ENCODE measurements around the gene COLQ.
"Not testable (repeated sequence)": the region's sequence is repeated elsewhere in the genome, so short reads cannot be mapped to it uniquely, and the experiment has no call there.

The COLQ gene

DNA sequence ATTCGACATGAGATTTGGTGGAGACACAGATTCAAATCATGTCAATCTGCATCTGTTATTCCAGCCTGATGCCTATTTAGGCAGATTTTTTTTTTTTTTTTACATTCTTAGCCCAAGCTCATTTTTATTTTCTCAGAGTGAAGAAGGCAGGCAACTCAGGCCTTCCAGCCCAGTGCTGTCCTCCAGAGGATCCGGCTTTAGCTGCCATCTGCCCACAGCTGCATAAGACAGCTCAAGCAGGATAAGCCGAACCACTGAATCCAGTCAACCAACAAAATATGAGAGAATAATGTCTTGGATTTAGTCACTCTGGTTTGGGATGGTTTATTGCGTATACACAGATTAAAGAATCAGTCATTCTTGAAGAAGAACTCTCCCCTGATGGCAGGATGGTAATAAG, 19.9 kb upstream of the COLQ start:
- Histone ChIP-seq H3K9me3 (ENCODE audit: control insufficient read depth, low read length) (no peaks in the 10 kb centered on the region), H3K36me3 (ENCODE audit: control insufficient read depth, insufficient read depth, low read length) (no peaks in the 10 kb centered on the region), H3K27ac (ENCODE audit: insufficient read depth, low read length, poor library complexity, severe bottlenecking) (no peak overlapping the region), H3K4me1 (ENCODE audit: control insufficient read depth, insufficient read depth, low read length, poor library complexity, severe bottlenecking) (peaks cover 29% of the 10 kb centered on the region), H3K4me3 (ENCODE audit: insufficient read depth, low read depth, low read length, poor library complexity, severe bottlenecking) (no peak overlapping the region), H3K27me3 (replicated peaks; ENCODE audit: control insufficient read depth, insufficient read depth, low read length, poor library complexity, severe bottlenecking) (no peaks in the 10 kb centered on the region)
- DNase-seq: no peak

DNA sequence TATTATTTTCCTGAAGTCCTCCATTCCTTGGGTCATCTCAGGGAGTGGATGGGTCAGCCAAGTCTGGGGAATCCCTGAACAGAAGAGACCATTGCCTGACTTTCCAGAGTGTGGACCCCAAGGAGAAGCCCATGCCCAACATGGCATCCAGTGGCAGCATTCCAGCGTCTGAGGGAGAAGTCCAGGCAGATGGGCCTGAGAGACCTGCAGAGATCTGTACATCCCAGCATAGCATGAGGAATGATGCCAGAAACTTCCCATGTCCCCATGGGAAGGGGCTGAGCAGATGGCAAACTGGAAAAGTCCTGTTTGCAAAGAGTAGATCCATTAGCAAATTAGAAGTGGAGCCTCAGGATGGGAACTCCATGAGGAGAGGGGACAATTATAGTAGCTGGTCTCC, 17.6 kb upstream of the COLQ start:
- H3K9me3 ChIP-seq (ENCODE audit: control insufficient read depth, low read length): no peaks in the 10 kb centered on the region
- peaks cover 39% of the 10 kb centered on the region for H3K4me1 ChIP-seq (ENCODE audit: control insufficient read depth, insufficient read depth, low read length, poor library complexity, severe bottlenecking)
- no peaks in the 10 kb centered on the region for H3K36me3 ChIP-seq (ENCODE audit: control insufficient read depth, insufficient read depth, low read length)
- DNase-seq: no peak
- H3K4me3 ChIP-seq (ENCODE audit: insufficient read depth, low read depth, low read length, poor library complexity, severe bottlenecking): no peak overlapping the region
- H3K27ac ChIP-seq (ENCODE audit: insufficient read depth, low read length, poor library complexity, severe bottlenecking): no peak overlapping the region
- no peaks in the 10 kb centered on the region for H3K27me3 ChIP-seq (replicated peaks; ENCODE audit: control insufficient read depth, insufficient read depth, low read length, poor library complexity, severe bottlenecking)

GRCh38 chr3:15538345-15538744, 16.8 kb upstream of the COLQ start:
- Histone ChIP-seq H3K9me3 (ENCODE audit: control insufficient read depth, low read length) (no peaks in the 10 kb centered on the region), H3K4me1 (ENCODE audit: control insufficient read depth, insufficient read depth, low read length, poor library complexity, severe bottlenecking) (peaks cover 39% of the 10 kb centered on the region), H3K4me3 (ENCODE audit: insufficient read depth, low read depth, low read length, poor library complexity, severe bottlenecking) (no peak overlapping the region), H3K27me3 (replicated peaks; ENCODE audit: control insufficient read depth, insufficient read depth, low read length, poor library complexity, severe bottlenecking) (no peaks in the 10 kb centered on the region), H3K27ac (ENCODE audit: insufficient read depth, low read length, poor library complexity, severe bottlenecking) (no peak overlapping the region), H3K36me3 (ENCODE audit: control insufficient read depth, insufficient read depth, low read length) (no peaks in the 10 kb centered on the region)
- DNase-seq: no peak

DNA sequence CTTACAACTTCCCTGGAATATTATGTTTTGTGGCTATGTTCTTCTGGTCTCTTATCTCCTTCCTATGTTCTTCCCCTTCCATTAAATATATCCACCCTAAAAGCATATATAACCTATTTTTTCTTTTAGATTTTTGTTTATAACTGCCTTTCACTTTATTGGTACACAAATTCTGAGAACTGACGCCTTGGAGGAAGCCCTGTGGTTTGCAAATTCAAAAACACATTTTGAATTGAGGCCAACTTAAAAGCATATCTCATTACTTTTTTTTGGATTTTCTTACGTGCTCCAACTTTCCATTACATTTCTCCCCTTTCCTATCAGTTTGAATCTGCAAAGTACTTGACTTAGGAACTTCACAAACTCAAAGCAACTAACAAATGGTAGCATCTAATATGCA, 15.3 kb upstream of the COLQ start:
- Histone ChIP-seq H3K4me3 (ENCODE audit: insufficient read depth, low read depth, low read length, poor library complexity, severe bottlenecking) (no peak overlapping the region), H3K36me3 (ENCODE audit: control insufficient read depth, insufficient read depth, low read length) (no peaks in the 10 kb centered on the region), H3K27me3 (replicated peaks; ENCODE audit: control insufficient read depth, insufficient read depth, low read length, poor library complexity, severe bottlenecking) (no peaks in the 10 kb centered on the region), H3K27ac (ENCODE audit: insufficient read depth, low read length, poor library complexity, severe bottlenecking) (peak overlapping the region; percentile 2), H3K9me3 (ENCODE audit: control insufficient read depth, low read length) (no peaks in the 10 kb centered on the region), H3K4me1 (ENCODE audit: control insufficient read depth, insufficient read depth, low read length, poor library complexity, severe bottlenecking) (peaks cover 39% of the 10 kb centered on the region)
- DNase-seq: no peak

GRCh38 chr3:15535732-15536131, 14.2 kb upstream of the COLQ start:
- no peak for DNase-seq
- H3K27ac ChIP-seq (ENCODE audit: insufficient read depth, low read length, poor library complexity, severe bottlenecking): peak overlapping the region; percentile 2
- H3K36me3 ChIP-seq (ENCODE audit: control insufficient read depth, insufficient read depth, low read length): no peaks in the 10 kb centered on the region
- peaks cover 38% of the 10 kb centered on the region for H3K4me1 ChIP-seq (ENCODE audit: control insufficient read depth, insufficient read depth, low read length, poor library complexity, severe bottlenecking)
- H3K27me3 ChIP-seq (replicated peaks; ENCODE audit: control insufficient read depth, insufficient read depth, low read length, poor library complexity, severe bottlenecking): no peaks in the 10 kb centered on the region
- no peak overlapping the region for H3K4me3 ChIP-seq (ENCODE audit: insufficient read depth, low read depth, low read length, poor library complexity, severe bottlenecking)
- H3K9me3 ChIP-seq (ENCODE audit: control insufficient read depth, low read length): no peaks in the 10 kb centered on the region

DNA sequence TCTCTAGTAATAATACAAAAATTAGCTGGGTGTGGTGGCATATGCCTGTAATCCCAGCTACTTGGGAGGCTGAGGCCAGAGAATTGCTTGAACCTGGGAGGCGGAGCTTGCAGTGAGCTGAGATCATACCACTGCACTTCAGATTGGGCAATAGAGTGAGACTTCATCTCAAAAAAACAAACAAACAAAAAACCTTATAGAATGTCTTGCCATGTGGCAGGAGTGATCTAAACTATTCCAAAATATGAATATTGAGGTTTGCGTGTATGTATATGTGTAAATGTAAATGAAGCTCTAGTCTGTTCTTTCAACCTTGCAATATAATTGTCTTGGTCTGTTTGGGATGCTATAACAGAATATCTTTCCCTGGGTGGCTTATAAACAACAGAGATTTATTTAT, 11.1 kb upstream of the COLQ start:
- not testable (repeated sequence) for H3K9me3 ChIP-seq (ENCODE audit: control insufficient read depth, low read length); H3K27me3 ChIP-seq (replicated peaks; ENCODE audit: control insufficient read depth, insufficient read depth, low read length, poor library complexity, severe bottlenecking); DNase-seq; H3K27ac ChIP-seq (ENCODE audit: insufficient read depth, low read length, poor library complexity, severe bottlenecking); H3K4me3 ChIP-seq (ENCODE audit: insufficient read depth, low read depth, low read length, poor library complexity, severe bottlenecking); H3K36me3 ChIP-seq (ENCODE audit: control insufficient read depth, insufficient read depth, low read length)
- peaks cover 51% of the 10 kb centered on the region for H3K4me1 ChIP-seq (ENCODE audit: control insufficient read depth, insufficient read depth, low read length, poor library complexity, severe bottlenecking)

- no peak for DNase-seq
- no peak overlapping the region for H3K4me3 ChIP-seq (ENCODE audit: insufficient read depth, low read depth, low read length, poor library complexity, severe bottlenecking)
- no peak overlapping the region for H3K27ac ChIP-seq (ENCODE audit: insufficient read depth, low read length, poor library complexity, severe bottlenecking)
- peaks cover 39% of the 10 kb centered on the region for H3K4me1 ChIP-seq (ENCODE audit: control insufficient read depth, insufficient read depth, low read length, poor library complexity, severe bottlenecking)
- no peaks in the 10 kb centered on the region for H3K9me3 ChIP-seq (ENCODE audit: control insufficient read depth, low read length)
- H3K27me3 ChIP-seq (replicated peaks; ENCODE audit: control insufficient read depth, insufficient read depth, low read length, poor library complexity, severe bottlenecking): no peaks in the 10 kb centered on the region
- no peaks in the 10 kb centered on the region for H3K36me3 ChIP-seq (ENCODE audit: control insufficient read depth, insufficient read depth, low read length)
These were observed 9.8 kb upstream of the COLQ start for GRCh38 chr3:15531346-15531745.

DNA sequence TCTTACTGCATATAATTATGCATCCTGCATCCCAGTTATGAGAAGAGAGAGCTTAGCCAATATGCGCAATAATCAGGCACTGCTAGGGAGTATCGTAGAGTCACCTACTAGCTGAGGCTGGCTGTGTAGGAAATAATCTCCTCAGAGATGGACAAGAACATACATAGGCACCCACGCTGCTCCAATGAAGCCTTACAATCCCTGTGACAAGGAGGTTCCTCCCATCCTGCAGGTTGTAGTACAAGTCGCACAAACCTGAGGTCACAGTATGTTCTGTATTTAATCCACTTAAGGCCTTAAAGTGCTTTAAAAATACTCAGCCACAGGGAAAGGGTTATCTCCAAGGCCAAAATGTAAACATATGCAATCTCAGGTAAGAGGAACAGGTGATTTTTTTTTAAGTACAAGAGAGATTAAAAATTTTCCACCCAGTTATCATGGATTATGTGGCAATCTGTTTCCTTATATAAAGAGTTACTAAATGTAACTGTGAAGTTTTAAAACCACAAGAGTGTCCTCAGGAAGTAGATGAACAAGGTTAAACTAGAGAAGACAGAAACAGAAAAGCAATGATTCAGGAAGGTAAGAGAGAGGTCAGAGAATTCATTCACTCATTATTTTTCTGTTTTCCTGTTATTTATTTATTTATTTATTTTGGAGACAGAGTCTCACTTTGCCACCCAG, 7.5 kb upstream of the COLQ start:
- peaks cover 29% of the 10 kb centered on the region for H3K4me1 ChIP-seq (ENCODE audit: control insufficient read depth, insufficient read depth, low read length, poor library complexity, severe bottlenecking)
- no peaks in the 10 kb centered on the region for H3K9me3 ChIP-seq (ENCODE audit: control insufficient read depth, low read length)
- H3K27ac ChIP-seq (ENCODE audit: insufficient read depth, low read length, poor library complexity, severe bottlenecking): peak overlapping the region; percentile 4
- no peak for DNase-seq
- H3K36me3 ChIP-seq (ENCODE audit: control insufficient read depth, insufficient read depth, low read length): no peaks in the 10 kb centered on the region
- H3K4me3 ChIP-seq (ENCODE audit: insufficient read depth, low read depth, low read length, poor library complexity, severe bottlenecking): no peak overlapping the region
- no peaks in the 10 kb centered on the region for H3K27me3 ChIP-seq (replicated peaks; ENCODE audit: control insufficient read depth, insufficient read depth, low read length, poor library complexity, severe bottlenecking)

DNA sequence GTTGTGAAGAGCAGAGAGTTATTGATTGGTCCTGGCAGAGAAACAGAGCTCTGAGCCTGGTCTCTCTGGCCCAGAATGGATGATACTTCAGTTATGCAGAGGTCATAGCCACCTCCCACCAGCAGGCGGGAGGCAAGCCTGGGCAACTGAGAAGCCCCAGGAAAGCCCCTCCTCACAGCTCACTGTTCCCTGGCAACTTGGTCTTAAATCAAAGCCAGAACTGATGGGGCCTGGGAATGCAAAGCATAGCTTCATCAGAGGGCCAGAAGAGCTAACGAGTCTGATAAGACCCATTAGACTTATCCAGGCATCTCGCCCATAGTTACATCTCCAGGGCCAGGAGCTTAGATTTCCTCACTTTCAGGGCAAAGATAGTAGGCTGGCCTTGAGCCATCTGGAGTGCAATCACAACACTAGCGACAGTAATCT, 5.5 kb upstream of the COLQ start:
- Histone ChIP-seq H3K4me3 (ENCODE audit: insufficient read depth, low read depth, low read length, poor library complexity, severe bottlenecking) (no peak overlapping the region), H3K27me3 (replicated peaks; ENCODE audit: control insufficient read depth, insufficient read depth, low read length, poor library complexity, severe bottlenecking) (no peaks in the 10 kb centered on the region), H3K36me3 (ENCODE audit: control insufficient read depth, insufficient read depth, low read length) (no peaks in the 10 kb centered on the region), H3K9me3 (ENCODE audit: control insufficient read depth, low read length) (no peaks in the 10 kb centered on the region), H3K27ac (ENCODE audit: insufficient read depth, low read length, poor library complexity, severe bottlenecking) (no peak overlapping the region), H3K4me1 (ENCODE audit: control insufficient read depth, insufficient read depth, low read length, poor library complexity, severe bottlenecking) (peaks cover 29% of the 10 kb centered on the region)
- DNase-seq: no peak

GRCh38 chr3:15525790-15526189, 4.3 kb upstream of the COLQ start:
- H3K27me3 ChIP-seq (replicated peaks; ENCODE audit: control insufficient read depth, insufficient read depth, low read length, poor library complexity, severe bottlenecking): no peaks in the 10 kb centered on the region

More at GRCh38 chr3:15525790-15526189, 4.3 kb upstream of the COLQ start:
- no peak for DNase-seq
- no peak overlapping the region for H3K4me3 ChIP-seq (ENCODE audit: insufficient read depth, low read depth, low read length, poor library complexity, severe bottlenecking)
- no peak overlapping the region for H3K27ac ChIP-seq (ENCODE audit: insufficient read depth, low read length, poor library complexity, severe bottlenecking)
- peaks cover 32% of the 10 kb centered on the region for H3K4me1 ChIP-seq (ENCODE audit: control insufficient read depth, insufficient read depth, low read length, poor library complexity, severe bottlenecking)
- H3K9me3 ChIP-seq (ENCODE audit: control insufficient read depth, low read length): no peaks in the 10 kb centered on the region
- H3K36me3 ChIP-seq (ENCODE audit: control insufficient read depth, insufficient read depth, low read length): no peaks in the 10 kb centered on the region

Data from effector memory CD4-positive, alpha-beta T cell (primary cell).